ENCODE measurements around the gene RIMOC1. TPM values are rescaled to one million over a fixed set of nuclear protein-coding genes. Genes with fewer than 3 reads are reported as not detected.

The RIMOC1 gene
- total RNA-seq, 2 donors from 2014 or later: 29.7 to 32.7 TPM

Other genes starting within 250 kb of the RIMOC1 start
- gene OXCT1, start 33.9 kb upstream of the RIMOC1 start, total RNA-seq: 10 to 100 TPM; 49.9 to 74.4 TPM
- 10 to 100 TPM in 1 of 2 donors, 1 to 10 TPM in 1; 9.5 to 14.1 TPM for gene FBXO4, start 20.9 kb downstream of the RIMOC1 start, total RNA-seq